ENCODE data around the gene TAF11. TPM values are rescaled to one million over a fixed set of nuclear protein-coding genes. Genes with fewer than 3 reads are reported as not detected.

TAF11 gene
- total and polyA plus RNA-seq, 2 of the 8 experiments (the other 6 are each of a cell fraction or from before 2014, with no cell fraction given), result 38.2 to 48.6 TPM

GRCh38 chr6:34859951-34860350, 27.9 kb downstream of the TAF11 start (continued):
- TF ChIP-seq CHD7 (IDR thresholded peaks at IDR 0.05; ENCODE audit: insufficient replicate concordance, low read length) (no peak), PHF8 (conservative IDR thresholded peaks at IDR 0.05; ENCODE audit: low read depth, low read length) (no peak), BCL11A (IDR thresholded peaks at IDR 0.05; ENCODE audit: low read depth in 2 of 2, low read length in 2 of 2) (no peak), EP300 (IDR thresholded peaks at IDR 0.05; ENCODE audit: borderline replicate concordance in 1 of 2, low read depth in 2 of 2, low read length in 2 of 2) (no peak), NRF1 (IDR thresholded peaks at IDR 0.05; ENCODE audit: low read depth, low read length) (no peak), EZH2 (IDR thresholded peaks at IDR 0.05; ENCODE audit: low read depth, low read length, severe bottlenecking) (no peak)
